Suprapubic skin (tissue), 4 donors: ENCODE results near the gene CLEC18A. TPM values are rescaled to one million over a fixed set of nuclear protein-coding genes. Genes with fewer than 3 reads are reported as not detected.

Source experiments
- total RNA-seq, 4 donors: library from RNA; depleted of rRNA; stranded (reverse); fragments of >200 nt; gene quantifications; one replicate each; pipeline ENCODE4 v1.1.0, GENCODE V29; 2016

The CLEC18A gene
- total RNA-seq, 4 donors from 2014 or later: 0.87 to 2.9 (median 1.5) TPM

Other genes starting within 250 kb of the CLEC18A start
- 10 to 100 TPM; 10.2 to 34.6 (median 21.4) TPM for gene NQO1, start 224.8 kb upstream of the CLEC18A start, total RNA-seq
- 10 to 100 TPM; 45.2 to 62.9 (median 52.1) TPM for gene NOB1, start 196.4 kb upstream of the CLEC18A start, total RNA-seq
- gene WWP2, start 189.0 kb upstream of the CLEC18A start, total RNA-seq: 10 to 100 TPM; 27.1 to 48.9 (median 42.2) TPM
- gene PDPR, start 163.0 kb downstream of the CLEC18A start, total RNA-seq: 10 to 100 TPM; 16.7 to 38.8 (median 33.6) TPM
- not detected for gene CLEC18C, start 222.5 kb downstream of the CLEC18A start, total RNA-seq